GM19193 (cell line): ENCODE measurements around the gene KIF26A.

Experiments used
- POLR2A ChIP-seq: IDR thresholded peaks from 4 replicates; pipeline ENCODE4 v1.6.1; 2011; ENCODE audit not compliant: insufficient read depth, insufficient read length; ENCODE audit errors: extremely low read depth

KIF26A gene

GRCh38 chr14:104149617-104150135, 11.3 kb downstream of the KIF26A start:
- TF ChIP-seq POLR2A: no peak

GRCh38 chr14:104150136-104151025, 12.0 kb downstream of the KIF26A start:
- no peak for TF ChIP-seq POLR2A

- TF ChIP-seq POLR2A: no peak
Observed at GRCh38 chr14:104151026-104151381, 12.6 kb downstream of the KIF26A start.

GRCh38 chr14:104151566-104152245, 13.3 kb downstream of the KIF26A start:
- no peak for TF ChIP-seq POLR2A

GRCh38 chr14:104152246-104152575, 13.8 kb downstream of the KIF26A start:
- no peak for TF ChIP-seq POLR2A

- no peak for TF ChIP-seq POLR2A
Observed at GRCh38 chr14:104152686-104153393, 14.5 kb downstream of the KIF26A start.

- no peak for TF ChIP-seq POLR2A
Observed at GRCh38 chr14:104154246-104154645, 15.9 kb downstream of the KIF26A start.

- TF ChIP-seq POLR2A: no peak
Observed at GRCh38 chr14:104155513-104155912, 17.1 kb downstream of the KIF26A start.

- TF ChIP-seq POLR2A: no peak
Observed at GRCh38 chr14:104156142-104156541, 17.8 kb downstream of the KIF26A start.

- TF ChIP-seq POLR2A: no peak
Observed at GRCh38 chr14:104157016-104157928, 18.9 kb downstream of the KIF26A start.

GRCh38 chr14:104158827-104159798, 20.7 kb downstream of the KIF26A start:
- TF ChIP-seq POLR2A: no peak

- TF ChIP-seq POLR2A: no peak
Observed at GRCh38 chr14:104159990-104160389, 21.6 kb downstream of the KIF26A start.
